Panc1 (cell line): ENCODE measurements around the gene CATSPERZ. TPM values are rescaled to one million over a fixed set of nuclear protein-coding genes. Genes with fewer than 3 reads are reported as not detected.

Source experiments
- ATAC-seq: fragments of 200-7000 bp; cut with Tn5 transposase; 2 replicates; pipeline ENCODE4 v1.9.1; 2020; ENCODE audit warnings: mild to moderate bottlenecking, moderate library complexity
- BruUV-seq: library from RNA; stranded (reverse); fragments of 400-500 nt; replicated peaks from 2 replicates; lab custom pipeline; 2021; lab: Mats Ljungman, UMichigan
- CTCF ChIA-PET: fragments of 300-600 bp; sonication (Branson Sonifier 250); formaldehyde crosslinking; loops from one replicate; lab custom pipeline; 2022; ENCODE audit warnings: antibody characterized with exemption; lab: Charles Lee
- POLR2A ChIA-PET: fragments of 300-600 bp; sonication (Branson Sonifier 250); formaldehyde crosslinking; loops from one replicate; lab custom pipeline; 2022; ENCODE audit warnings: antibody characterized with exemption; lab: Charles Lee
- DNase-seq: peaks from one replicate; pipeline ENCODE4 v3.0.0-alpha.2; 2010; ENCODE audit warnings: low read depth, low spot score
- H3K27ac ChIP-seq: 2 replicates; pipeline ENCODE4 v1.5.1; 2011; ENCODE audit warnings: mild to moderate bottlenecking, low read length, inconsistent platforms
- H3K27me3 ChIP-seq: fragments of 200-500 bp; sonication (Bioruptor generic); 2 replicates; pipeline ENCODE4 v1.6.0; 2014; ENCODE audit warnings: low read length, inconsistent platforms; ENCODE audit not compliant: control insufficient read depth, insufficient read depth
- H3K36me3 ChIP-seq: fragments of 200-500 bp; sonication (Bioruptor generic); 2 replicates; pipeline ENCODE4 v1.5.1; 2014; ENCODE audit warnings: inconsistent platforms, mild to moderate bottlenecking, low read length, moderate library complexity; ENCODE audit not compliant: control insufficient read depth, insufficient read depth
- H3K4me1 ChIP-seq: 2 replicates; pipeline ENCODE4 v1.5.1; 2011; ENCODE audit warnings: inconsistent platforms, mild to moderate bottlenecking, low read length, moderate library complexity; ENCODE audit not compliant: control insufficient read depth, insufficient read depth
- H3K4me3 ChIP-seq, 2 experiments: 2 replicates each; pipeline ENCODE4 v1.5.1; 2011 to 2012; ENCODE audit warnings: low read depth in 2 of 2, low read length in 2 of 2, mild to moderate bottlenecking in 2 of 2, inconsistent platforms in 1 of 2, moderate library complexity in 1 of 2
- H3K9me3 ChIP-seq: fragments of 200-500 bp; sonication (Bioruptor generic); 2 replicates; pipeline ENCODE4 v1.5.1; 2014; ENCODE audit warnings: low read depth, mild to moderate bottlenecking, inconsistent platforms, low read length, moderate library complexity; ENCODE audit not compliant: control insufficient read depth, insufficient read depth
- POLR2AphosphoS5 ChIP-seq: IDR thresholded peaks from 2 replicates; pipeline ENCODE4 v1.6.1; 2012; ENCODE audit warnings: mild to moderate bottlenecking, low read depth, low read length, moderate library complexity
- SIN3A ChIP-seq: IDR thresholded peaks from 2 replicates; pipeline ENCODE4 v1.6.1; 2012; ENCODE audit warnings: low read depth, mild to moderate bottlenecking, low read length, moderate library complexity, borderline replicate concordance; ENCODE audit not compliant: insufficient read depth
- TCF7L2 ChIP-seq: IDR thresholded peaks from 2 replicates; pipeline ENCODE4 v1.6.1; 2011; ENCODE audit warnings: mild to moderate bottlenecking, low read depth, low read length, inconsistent platforms
- in situ Hi-C: cut with HindIII; loops from 2 replicates; pipeline ENCODE4 v1.10.0; 2016; ENCODE audit warnings: low sequenced_read_pairs, low pct_unique_long_range_greater_than_20kb
- intact Hi-C: fragments of 100-400 bp; cut with micrococcal nuclease; formaldehyde crosslinking; loops from one replicate; pipeline ENCODE4 v1.10.0; 2022; ENCODE audit not compliant: unreplicated experiment
- total RNA-seq: library from RNA; stranded (reverse); gene quantifications from one replicate; pipeline ENCODE4 v1.2.1, GENCODE V29; 2021; ENCODE audit not compliant: unreplicated experiment
- TF ChIP-seq, protein P1 (sequence below): fragments of 450-650 bp; IDR thresholded peaks from 2 replicates; pipeline ENCODE4 v1.5.1; 2017; ENCODE audit warnings: mild to moderate bottlenecking
- TF ChIP-seq, protein P2 (sequence below), 2 experiments: IDR thresholded peaks; 2 replicates each; pipeline ENCODE4 v1.6.1; 2011 to 2012; ENCODE audit warnings: low read depth in 2 of 2, control low read depth in 1 of 2, low read length in 1 of 2, mild to moderate bottlenecking in 1 of 2, moderate library complexity in 1 of 2; ENCODE audit not compliant: insufficient read depth in 1 of 2

Gene CATSPERZ
- total RNA-seq, 1 experiment from 2014 or later, result 0.64 TPM

DNA sequence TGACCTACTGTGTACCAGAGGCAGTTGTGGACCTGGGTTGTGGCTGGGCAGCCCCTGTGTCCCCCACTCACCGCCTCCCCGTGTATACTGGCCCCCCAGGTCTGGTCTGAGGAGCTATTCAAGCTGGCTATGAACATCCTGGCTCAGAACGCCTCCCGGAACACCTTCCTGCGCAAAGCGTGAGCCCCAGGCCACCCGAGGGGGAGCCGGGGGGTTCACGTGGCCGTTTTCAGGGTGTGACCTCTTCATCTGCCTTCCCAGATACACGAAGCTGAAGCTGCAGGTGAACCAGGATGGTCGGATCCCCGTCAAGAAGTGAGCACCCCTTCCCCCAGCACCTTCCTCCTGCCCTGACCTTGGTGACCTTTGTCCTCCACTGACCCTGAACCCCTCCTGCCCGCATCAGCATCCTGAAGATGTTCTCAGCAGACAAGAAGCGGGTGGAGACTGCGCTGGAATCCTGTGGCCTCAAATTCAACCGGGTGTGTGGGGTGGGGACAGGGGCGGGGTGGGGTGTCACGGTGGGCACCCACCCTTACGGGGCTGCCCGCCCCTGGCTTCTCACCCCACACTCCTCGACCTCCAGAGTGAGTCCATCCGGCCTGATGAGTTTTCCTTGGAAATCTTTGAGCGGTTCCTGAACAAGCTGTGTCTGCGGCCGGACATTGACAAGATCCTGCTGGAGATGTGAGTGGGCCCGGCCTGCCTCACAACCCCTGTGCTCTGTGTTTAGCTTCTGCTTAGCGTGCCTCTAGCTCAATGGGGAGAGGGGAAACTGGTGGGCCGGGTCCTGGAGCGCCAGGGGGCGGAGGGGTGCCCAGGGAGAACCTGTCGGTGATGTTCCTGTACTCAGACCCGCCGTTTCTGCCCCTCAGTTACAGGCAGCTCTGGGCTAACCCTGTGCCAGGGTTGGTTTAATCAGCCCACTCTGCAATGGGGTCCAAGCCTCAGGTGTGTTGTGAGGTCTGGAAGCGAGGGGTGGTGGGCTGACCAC lies 44.7 kb upstream of the CATSPERZ start:
- Histone ChIP-seq H3K36me3 (peaks cover 3% of the 10 kb centered on the region; the same call in 1 of the 2 replicates), H3K27ac (no peak overlapping the region), H3K27me3 (no peaks in the 10 kb centered on the region), H3K4me1 (peaks cover 13% of the 10 kb centered on the region), H3K9me3 (no peaks in the 10 kb centered on the region), H3K4me3 (no peak overlapping the region)
- CTCF ChIA-PET, result no interaction called here
- POLR2A ChIA-PET, result interaction anchor here (0.5 kb wide), 1 partner anchor 22 kb away, joined by 8 read pairs; no protein-coding TSS in a partner anchor
- in situ Hi-C loops (no loop called here), intact Hi-C loops (no loop called here)
- DNase-seq, result no peak
- no TSS peak for BruUV-seq
- no peak for TF ChIP-seq POLR2AphosphoS5
- TF ChIP-seq, protein P1, sequence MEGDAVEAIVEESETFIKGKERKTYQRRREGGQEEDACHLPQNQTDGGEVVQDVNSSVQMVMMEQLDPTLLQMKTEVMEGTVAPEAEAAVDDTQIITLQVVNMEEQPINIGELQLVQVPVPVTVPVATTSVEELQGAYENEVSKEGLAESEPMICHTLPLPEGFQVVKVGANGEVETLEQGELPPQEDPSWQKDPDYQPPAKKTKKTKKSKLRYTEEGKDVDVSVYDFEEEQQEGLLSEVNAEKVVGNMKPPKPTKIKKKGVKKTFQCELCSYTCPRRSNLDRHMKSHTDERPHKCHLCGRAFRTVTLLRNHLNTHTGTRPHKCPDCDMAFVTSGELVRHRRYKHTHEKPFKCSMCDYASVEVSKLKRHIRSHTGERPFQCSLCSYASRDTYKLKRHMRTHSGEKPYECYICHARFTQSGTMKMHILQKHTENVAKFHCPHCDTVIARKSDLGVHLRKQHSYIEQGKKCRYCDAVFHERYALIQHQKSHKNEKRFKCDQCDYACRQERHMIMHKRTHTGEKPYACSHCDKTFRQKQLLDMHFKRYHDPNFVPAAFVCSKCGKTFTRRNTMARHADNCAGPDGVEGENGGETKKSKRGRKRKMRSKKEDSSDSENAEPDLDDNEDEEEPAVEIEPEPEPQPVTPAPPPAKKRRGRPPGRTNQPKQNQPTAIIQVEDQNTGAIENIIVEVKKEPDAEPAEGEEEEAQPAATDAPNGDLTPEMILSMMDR, result no peak
- TF ChIP-seq SIN3A, result no peak
- TF ChIP-seq TCF7L2, result no peak
- TF ChIP-seq, protein P2, sequence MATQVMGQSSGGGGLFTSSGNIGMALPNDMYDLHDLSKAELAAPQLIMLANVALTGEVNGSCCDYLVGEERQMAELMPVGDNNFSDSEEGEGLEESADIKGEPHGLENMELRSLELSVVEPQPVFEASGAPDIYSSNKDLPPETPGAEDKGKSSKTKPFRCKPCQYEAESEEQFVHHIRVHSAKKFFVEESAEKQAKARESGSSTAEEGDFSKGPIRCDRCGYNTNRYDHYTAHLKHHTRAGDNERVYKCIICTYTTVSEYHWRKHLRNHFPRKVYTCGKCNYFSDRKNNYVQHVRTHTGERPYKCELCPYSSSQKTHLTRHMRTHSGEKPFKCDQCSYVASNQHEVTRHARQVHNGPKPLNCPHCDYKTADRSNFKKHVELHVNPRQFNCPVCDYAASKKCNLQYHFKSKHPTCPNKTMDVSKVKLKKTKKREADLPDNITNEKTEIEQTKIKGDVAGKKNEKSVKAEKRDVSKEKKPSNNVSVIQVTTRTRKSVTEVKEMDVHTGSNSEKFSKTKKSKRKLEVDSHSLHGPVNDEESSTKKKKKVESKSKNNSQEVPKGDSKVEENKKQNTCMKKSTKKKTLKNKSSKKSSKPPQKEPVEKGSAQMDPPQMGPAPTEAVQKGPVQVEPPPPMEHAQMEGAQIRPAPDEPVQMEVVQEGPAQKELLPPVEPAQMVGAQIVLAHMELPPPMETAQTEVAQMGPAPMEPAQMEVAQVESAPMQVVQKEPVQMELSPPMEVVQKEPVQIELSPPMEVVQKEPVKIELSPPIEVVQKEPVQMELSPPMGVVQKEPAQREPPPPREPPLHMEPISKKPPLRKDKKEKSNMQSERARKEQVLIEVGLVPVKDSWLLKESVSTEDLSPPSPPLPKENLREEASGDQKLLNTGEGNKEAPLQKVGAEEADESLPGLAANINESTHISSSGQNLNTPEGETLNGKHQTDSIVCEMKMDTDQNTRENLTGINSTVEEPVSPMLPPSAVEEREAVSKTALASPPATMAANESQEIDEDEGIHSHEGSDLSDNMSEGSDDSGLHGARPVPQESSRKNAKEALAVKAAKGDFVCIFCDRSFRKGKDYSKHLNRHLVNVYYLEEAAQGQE (IDR thresholded peaks at IDR 0.05; ENCODE audit: insufficient read depth in 1 of 2, low read depth in 2 of 2, low read length in 1 of 2), result no peak
- ATAC-seq, result no peak

DNA sequence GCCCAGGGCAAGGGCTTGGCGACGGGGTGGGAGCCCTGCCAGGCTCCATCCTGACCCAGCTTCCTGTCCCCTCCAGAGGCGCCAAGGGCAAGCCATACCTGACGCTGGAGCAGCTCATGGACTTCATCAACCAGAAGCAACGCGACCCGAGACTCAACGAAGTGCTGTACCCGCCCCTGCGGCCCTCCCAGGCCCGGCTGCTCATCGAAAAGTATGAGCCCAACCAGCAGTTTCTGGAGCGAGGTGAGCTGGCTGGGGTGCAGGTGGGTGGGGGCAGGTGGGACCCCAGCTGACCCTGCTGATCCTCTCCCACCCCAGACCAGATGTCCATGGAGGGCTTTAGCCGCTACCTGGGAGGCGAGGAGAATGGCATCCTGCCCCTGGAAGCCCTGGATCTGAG lies 43.9 kb upstream of the CATSPERZ start:
- ATAC-seq, result no peak
- CTCF ChIA-PET, result no interaction called here

More for the DNA sequence above, 43.9 kb upstream of the CATSPERZ start:
- POLR2A ChIA-PET, result no interaction called here
- Histone ChIP-seq H3K9me3 (no peaks in the 10 kb centered on the region), H3K27me3 (no peaks in the 10 kb centered on the region), H3K27ac (no peak overlapping the region), H3K36me3 (peaks cover 3% of the 10 kb centered on the region; the same call in 1 of the 2 replicates), H3K4me3 (no peak overlapping the region), H3K4me1 (peaks cover 8% of the 10 kb centered on the region)
- in situ Hi-C loops (no loop called here), intact Hi-C loops (no loop called here)
- TF ChIP-seq, protein P1, result no peak
- TF ChIP-seq TCF7L2 (no peak), POLR2AphosphoS5 (no peak), SIN3A (no peak)
- TF ChIP-seq, protein P2 (IDR thresholded peaks at IDR 0.05; ENCODE audit: insufficient read depth in 1 of 2, low read depth in 2 of 2, low read length in 1 of 2), result no peak
- DNase-seq, result no peak
- no TSS peak for BruUV-seq
